Measurements from ENCODE around the gene TUBA8.

DNA sequence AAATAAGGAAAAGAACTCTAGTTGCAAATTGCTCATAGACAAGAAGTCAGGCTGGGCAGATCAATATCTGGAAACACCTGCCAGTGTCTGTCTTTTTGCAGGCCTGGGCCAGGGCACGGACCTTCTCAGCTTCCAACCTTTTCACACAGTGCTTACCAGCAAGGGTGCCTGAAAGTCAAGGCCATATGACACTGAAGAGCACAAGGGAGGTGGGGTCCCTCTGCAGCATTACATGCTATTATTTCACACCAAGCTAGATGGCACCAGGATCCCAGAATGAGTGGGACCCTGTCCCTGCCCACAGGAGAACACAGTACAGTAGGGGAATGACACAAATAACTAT, 38.7 kb upstream of the TUBA8 start:
- TF ChIP-seq, protein P1, sequence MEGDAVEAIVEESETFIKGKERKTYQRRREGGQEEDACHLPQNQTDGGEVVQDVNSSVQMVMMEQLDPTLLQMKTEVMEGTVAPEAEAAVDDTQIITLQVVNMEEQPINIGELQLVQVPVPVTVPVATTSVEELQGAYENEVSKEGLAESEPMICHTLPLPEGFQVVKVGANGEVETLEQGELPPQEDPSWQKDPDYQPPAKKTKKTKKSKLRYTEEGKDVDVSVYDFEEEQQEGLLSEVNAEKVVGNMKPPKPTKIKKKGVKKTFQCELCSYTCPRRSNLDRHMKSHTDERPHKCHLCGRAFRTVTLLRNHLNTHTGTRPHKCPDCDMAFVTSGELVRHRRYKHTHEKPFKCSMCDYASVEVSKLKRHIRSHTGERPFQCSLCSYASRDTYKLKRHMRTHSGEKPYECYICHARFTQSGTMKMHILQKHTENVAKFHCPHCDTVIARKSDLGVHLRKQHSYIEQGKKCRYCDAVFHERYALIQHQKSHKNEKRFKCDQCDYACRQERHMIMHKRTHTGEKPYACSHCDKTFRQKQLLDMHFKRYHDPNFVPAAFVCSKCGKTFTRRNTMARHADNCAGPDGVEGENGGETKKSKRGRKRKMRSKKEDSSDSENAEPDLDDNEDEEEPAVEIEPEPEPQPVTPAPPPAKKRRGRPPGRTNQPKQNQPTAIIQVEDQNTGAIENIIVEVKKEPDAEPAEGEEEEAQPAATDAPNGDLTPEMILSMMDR (IDR thresholded peaks at IDR 0.05; ENCODE audit: insufficient read depth, low read length), result no peak
- no peak for TF ChIP-seq SPI1 (IDR thresholded peaks at IDR 0.05; ENCODE audit: borderline replicate concordance, low read depth)
- TF ChIP-seq, protein P2, sequence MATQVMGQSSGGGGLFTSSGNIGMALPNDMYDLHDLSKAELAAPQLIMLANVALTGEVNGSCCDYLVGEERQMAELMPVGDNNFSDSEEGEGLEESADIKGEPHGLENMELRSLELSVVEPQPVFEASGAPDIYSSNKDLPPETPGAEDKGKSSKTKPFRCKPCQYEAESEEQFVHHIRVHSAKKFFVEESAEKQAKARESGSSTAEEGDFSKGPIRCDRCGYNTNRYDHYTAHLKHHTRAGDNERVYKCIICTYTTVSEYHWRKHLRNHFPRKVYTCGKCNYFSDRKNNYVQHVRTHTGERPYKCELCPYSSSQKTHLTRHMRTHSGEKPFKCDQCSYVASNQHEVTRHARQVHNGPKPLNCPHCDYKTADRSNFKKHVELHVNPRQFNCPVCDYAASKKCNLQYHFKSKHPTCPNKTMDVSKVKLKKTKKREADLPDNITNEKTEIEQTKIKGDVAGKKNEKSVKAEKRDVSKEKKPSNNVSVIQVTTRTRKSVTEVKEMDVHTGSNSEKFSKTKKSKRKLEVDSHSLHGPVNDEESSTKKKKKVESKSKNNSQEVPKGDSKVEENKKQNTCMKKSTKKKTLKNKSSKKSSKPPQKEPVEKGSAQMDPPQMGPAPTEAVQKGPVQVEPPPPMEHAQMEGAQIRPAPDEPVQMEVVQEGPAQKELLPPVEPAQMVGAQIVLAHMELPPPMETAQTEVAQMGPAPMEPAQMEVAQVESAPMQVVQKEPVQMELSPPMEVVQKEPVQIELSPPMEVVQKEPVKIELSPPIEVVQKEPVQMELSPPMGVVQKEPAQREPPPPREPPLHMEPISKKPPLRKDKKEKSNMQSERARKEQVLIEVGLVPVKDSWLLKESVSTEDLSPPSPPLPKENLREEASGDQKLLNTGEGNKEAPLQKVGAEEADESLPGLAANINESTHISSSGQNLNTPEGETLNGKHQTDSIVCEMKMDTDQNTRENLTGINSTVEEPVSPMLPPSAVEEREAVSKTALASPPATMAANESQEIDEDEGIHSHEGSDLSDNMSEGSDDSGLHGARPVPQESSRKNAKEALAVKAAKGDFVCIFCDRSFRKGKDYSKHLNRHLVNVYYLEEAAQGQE (IDR thresholded peaks at IDR 0.05; ENCODE audit: insufficient replicate concordance, low read depth), result no peak
- TF ChIP-seq POLR2AphosphoS5 (IDR thresholded peaks at IDR 0.05; ENCODE audit: low read depth), result no peak
